Measurements from ENCODE around the gene METTL1. TPM values are rescaled to one million over a fixed set of nuclear protein-coding genes. Genes with fewer than 3 reads are reported as not detected.

METTL1 gene
- total and polyA plus RNA-seq, 2 experiments from 2014 or later: 8.6 to 31.1 TPM

- 45% methylated on average over 15 of the region's 21 CpGs for WGBS (ENCODE audit: low lambda C conversion rate, missing lambda C conversion rate)
- Histone ChIP-seq H3K4me2 (peak overlapping the region; percentile 58), H3K27ac (peak overlapping the region; percentile 97), H2AFZ (no peak overlapping the region), H3K9me2 (replicated peaks; ENCODE audit: insufficient read depth) (no peaks in the 10 kb centered on the region), H3K27me3 (peaks cover 42% of the 10 kb centered on the region), H3K4me3 (no peak overlapping the region), H3K4me1 (ENCODE audit: insufficient read depth) (peaks cover 4% of the 10 kb centered on the region), H3K9me3 (ENCODE audit: low read depth) (no peaks in the 10 kb centered on the region), H3K79me2 (peaks cover 9% of the 10 kb centered on the region), H3K36me3 (replicated peaks; ENCODE audit: insufficient read depth, low read depth) (peaks cover 3% of the 10 kb centered on the region), H4K20me1 (ENCODE audit: insufficient read depth, poor library complexity, severe bottlenecking) (no peaks in the 10 kb centered on the region)
- TF ChIP-seq EZH2phosphoT487 (IDR thresholded peaks at IDR 0.05; ENCODE audit: low read depth, severe bottlenecking, unreplicated experiment) (no peak), EZH2 (IDR thresholded peaks at IDR 0.05; ENCODE audit: borderline replicate concordance) (no peak), CTCF (IDR thresholded peaks at IDR 0.05; ENCODE audit: poor library complexity) (no peak)
- no peak for DNase-seq (ENCODE audit: low spot score)
These were observed 27.6 kb downstream of the METTL1 start for GRCh38 chr12:57744194-57744776.

- Histone ChIP-seq H3K36me3 (replicated peaks; ENCODE audit: insufficient read depth, low read depth) (peaks cover 3% of the 10 kb centered on the region), H2AFZ (no peak overlapping the region), H3K9me3 (ENCODE audit: low read depth) (no peaks in the 10 kb centered on the region), H3K4me3 (no peak overlapping the region), H3K79me2 (peaks cover 4% of the 10 kb centered on the region), H3K4me1 (ENCODE audit: insufficient read depth) (peaks cover 4% of the 10 kb centered on the region), H3K27ac (no peak overlapping the region), H4K20me1 (ENCODE audit: insufficient read depth, poor library complexity, severe bottlenecking) (no peaks in the 10 kb centered on the region), H3K4me2 (peak overlapping the region; percentile 58), H3K9me2 (replicated peaks; ENCODE audit: insufficient read depth) (no peaks in the 10 kb centered on the region), H3K27me3 (peaks cover 47% of the 10 kb centered on the region)
- no peak for DNase-seq (ENCODE audit: low spot score)
- no peak for TF ChIP-seq CTCF (IDR thresholded peaks at IDR 0.05; ENCODE audit: poor library complexity)
- no peak for TF ChIP-seq EZH2phosphoT487 (IDR thresholded peaks at IDR 0.05; ENCODE audit: low read depth, severe bottlenecking, unreplicated experiment)
- no peak for TF ChIP-seq EZH2 (IDR thresholded peaks at IDR 0.05; ENCODE audit: borderline replicate concordance)
- WGBS (ENCODE audit: low lambda C conversion rate, missing lambda C conversion rate): 94% methylated on average over 2 of the region's 2 CpGs
These were observed 28.1 kb downstream of the METTL1 start for GRCh38 chr12:57743769-57744168.

- H3K79me2 ChIP-seq: no peaks in the 10 kb centered on the region
- no peak overlapping the region for H3K4me3 ChIP-seq
- no peak overlapping the region for H3K4me2 ChIP-seq
- peaks cover 64% of the 10 kb centered on the region for H3K27me3 ChIP-seq
- H3K4me1 ChIP-seq (ENCODE audit: insufficient read depth): peaks cover 13% of the 10 kb centered on the region
- no peaks in the 10 kb centered on the region for H3K36me3 ChIP-seq (replicated peaks; ENCODE audit: insufficient read depth, low read depth)
- WGBS (ENCODE audit: low lambda C conversion rate, missing lambda C conversion rate): 54% methylated on average over 14 of the region's 14 CpGs
- no peaks in the 10 kb centered on the region for H3K9me3 ChIP-seq (ENCODE audit: low read depth)
- H4K20me1 ChIP-seq (ENCODE audit: insufficient read depth, poor library complexity, severe bottlenecking): no peaks in the 10 kb centered on the region
- no peaks in the 10 kb centered on the region for H3K9me2 ChIP-seq (replicated peaks; ENCODE audit: insufficient read depth)
- no peak overlapping the region for H3K27ac ChIP-seq
- TF ChIP-seq EZH2 (IDR thresholded peaks at IDR 0.05; ENCODE audit: borderline replicate concordance): no peak
- no peak for TF ChIP-seq CTCF (IDR thresholded peaks at IDR 0.05; ENCODE audit: poor library complexity)
- H2AFZ ChIP-seq: no peak overlapping the region
- no peak for DNase-seq (ENCODE audit: low spot score)
These were observed 29.8 kb downstream of the METTL1 start for GRCh38 chr12:57741844-57742738.

Measured in hepatocyte (in vitro differentiated cells).